Endometrium (tissue), 2 donors: ENCODE results near the gene DUS1L.

Experiments
- FAIRE-seq: peaks from 2 replicates; lab custom pipeline; 2012; peaks lifted over from hg19 to GRCh38; lab: Jason Lieb, UNC
- donor health status: control.
- donor health status: control.

Gene DUS1L

DNA sequence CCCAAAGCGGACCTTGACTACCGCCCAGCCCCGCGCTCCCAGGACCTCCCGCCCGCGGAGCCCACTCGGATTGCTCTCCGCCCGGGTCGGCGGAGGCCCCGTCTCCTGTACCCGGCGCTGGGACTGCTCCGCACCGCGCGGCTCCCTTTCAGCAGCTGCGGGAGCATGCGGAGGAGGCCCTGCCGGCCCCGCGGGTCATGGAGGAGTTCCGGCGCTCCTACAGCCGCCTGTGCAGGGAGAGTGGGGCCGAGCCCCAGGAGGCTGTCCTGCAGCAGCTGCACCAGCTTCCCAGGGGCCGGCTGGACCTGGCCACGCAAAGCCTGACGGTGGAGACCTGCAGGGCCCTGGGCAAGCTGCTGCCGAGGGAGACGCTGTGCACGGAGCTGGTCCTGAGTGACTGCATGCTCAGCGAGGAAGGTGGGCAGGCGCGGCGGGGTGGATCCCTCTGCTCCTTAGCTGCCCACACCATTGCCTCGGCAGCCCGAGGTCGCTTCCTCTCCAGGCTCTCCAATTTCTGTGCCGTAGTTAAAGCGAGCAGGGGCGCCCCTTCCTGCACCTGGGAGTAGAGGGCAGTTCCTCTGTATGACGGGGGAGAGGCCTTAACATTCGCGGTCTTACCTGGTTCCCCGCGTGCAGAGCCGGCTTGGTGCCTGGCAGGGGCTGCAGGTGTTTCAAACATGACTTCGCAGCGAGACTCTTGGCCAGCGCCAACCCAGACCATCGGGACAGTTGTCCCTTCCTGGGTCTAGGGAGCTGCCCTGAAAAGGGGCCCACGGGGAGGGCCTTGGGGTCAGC is 42.0 kb downstream of the DUS1L start:
- no peak for FAIRE-seq

DNA sequence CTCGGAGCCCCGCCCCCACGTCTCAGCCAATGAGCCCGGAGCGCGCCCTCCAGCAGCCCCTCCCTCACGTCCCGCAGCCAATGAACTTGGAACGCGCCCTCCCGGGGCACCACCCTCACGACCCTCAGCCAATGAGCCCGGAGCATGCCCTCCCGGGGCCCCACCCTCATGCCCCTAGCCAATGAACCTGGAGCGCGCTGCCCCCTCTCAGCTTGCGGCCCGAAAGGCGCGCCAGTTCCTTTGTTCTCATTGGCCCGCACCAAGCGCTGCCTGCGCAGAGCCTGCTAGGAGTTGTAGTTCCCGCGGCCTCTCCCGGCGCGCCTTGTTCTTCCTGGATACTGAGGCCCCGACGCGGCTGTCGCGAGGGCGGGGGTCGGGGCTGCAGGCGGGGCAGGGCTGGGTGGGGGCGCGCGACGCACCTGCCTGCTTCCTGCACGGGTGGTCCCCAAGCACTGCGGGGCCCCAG is 42.6 kb downstream of the DUS1L start, which contains the start of gene LRRC45:
Gene LRRC45, plus strand, starts transcription at position 325 of the 466 bp plus-strand sequence. CDS start 339 bp downstream, outside the sequence.
- peak; percentile 98 for FAIRE-seq

DNA sequence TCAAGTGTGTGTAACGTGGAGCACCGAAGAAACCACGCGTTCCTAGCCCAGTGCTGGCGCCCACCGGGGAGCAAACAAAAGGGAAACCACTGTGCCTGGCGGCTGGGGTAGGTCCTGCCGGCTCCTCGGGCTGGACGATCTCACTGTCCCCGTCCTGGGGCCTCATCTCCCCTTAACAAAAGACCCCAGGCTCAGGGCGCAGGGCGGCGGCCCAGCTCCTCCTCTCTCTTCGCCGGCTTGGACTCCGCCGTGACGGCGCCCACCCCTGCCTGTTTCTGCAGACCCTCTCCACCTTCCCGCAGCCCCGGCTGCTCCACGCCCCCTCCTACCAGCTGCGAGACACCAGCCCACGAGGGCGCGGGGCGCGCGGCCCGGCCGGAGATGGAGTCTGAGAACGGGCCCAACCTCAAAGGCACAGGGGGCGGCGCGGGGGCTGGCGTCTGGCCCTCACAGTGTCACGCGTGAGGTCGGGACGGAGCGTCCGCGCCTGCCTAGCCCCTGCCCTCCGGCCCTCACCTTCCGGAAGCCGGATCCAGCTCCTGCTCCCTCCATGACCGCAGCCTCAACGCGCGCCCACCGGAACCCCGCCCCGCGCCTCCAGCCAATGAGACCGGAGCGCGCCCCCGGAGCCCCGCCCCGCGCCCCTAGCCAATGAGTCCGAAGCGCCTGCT is 43.2 kb downstream of the DUS1L start, which contains the start of gene CENPX:
Gene CENPX, minus strand, starts transcription at position 569 of the 671 bp plus-strand sequence. Its CDS starts 17 bp downstream, at position 552.
- FAIRE-seq = no peak

DNA sequence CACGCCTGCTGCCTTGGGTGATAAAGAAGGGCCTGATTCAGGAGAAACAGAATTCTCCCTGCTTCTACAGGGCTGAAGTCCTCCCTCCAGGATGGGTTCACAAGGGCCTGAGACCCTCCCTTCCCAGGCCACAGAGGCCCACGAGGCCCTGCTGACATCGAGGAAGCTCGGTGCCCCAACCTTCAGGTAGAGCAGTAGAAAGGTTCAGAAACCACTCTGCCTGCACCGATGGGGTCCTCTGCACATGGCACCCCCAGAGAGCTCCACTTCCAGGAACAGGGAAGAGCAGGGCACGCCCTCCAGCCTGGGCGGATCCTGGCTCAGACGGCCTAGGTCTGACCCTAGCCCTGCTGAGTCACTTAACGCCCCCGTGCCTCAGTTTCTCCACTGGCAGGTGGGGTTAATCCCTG is 43.7 kb downstream of the DUS1L start:
- no peak for FAIRE-seq

DNA sequence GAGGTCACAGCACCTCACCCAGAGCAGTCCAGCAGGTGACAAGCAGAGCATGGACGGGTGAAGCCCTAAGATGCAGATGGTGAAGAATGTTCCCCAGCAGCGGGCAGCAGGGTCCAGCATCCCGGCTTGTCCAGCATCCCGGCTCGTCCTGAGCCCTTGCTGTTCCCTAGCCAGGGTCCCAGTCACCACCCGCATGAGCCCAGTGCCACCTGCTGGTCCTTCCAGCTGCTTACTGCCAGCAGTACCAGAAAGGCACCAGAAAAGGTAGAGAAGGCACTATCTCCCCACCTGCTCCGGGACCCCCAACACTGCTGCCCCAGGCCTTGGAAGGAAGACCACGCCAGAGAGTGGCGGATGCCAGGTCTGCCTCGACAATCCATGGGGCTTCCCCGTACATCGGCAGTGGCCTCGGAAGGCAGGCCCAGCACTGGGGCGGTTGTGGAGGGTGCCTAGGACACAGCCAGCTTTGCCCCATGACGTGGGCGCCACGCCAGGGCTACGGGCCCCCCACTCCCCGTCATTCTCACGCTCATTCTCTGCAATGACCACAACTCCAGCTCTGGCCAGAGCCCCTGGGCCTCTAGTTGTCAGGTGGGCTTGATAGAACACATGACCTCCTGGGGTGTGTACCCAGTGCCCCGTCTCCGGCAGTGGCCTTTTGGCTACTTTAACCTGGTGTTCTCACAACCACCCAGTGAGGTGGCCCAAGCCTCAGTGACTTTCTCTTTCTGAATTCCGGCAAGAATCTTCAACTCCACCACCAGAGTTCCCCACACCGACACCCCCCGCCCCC is 44.3 kb downstream of the DUS1L start:
- no peak for FAIRE-seq

DNA sequence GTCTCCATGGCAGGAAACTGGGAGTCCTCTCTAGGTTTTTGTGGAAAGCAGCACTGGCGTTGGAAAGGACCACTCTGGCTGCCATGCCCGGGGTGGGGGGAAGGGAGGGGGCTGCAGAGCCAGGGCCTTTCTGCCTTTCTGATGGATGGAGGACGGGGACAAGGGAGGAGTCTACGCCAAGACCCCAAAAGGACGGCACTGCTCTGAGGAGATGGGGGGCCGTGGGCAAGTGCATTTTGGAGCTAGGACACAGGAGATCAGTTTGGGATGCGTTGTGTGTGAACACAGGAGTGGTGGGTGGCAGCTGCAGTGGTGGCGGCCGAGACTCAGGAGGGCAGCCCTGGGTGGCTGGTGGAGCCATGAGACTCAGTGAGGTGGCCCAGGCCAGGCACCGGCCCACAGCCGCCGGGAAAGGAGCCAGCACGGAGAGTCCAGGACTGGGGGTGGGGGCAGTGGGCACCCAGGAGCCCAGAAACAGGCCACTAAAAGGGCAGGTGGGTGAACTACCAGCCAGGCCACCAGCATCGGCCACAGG is 45.0 kb downstream of the DUS1L start:
- no peak for FAIRE-seq

DNA sequence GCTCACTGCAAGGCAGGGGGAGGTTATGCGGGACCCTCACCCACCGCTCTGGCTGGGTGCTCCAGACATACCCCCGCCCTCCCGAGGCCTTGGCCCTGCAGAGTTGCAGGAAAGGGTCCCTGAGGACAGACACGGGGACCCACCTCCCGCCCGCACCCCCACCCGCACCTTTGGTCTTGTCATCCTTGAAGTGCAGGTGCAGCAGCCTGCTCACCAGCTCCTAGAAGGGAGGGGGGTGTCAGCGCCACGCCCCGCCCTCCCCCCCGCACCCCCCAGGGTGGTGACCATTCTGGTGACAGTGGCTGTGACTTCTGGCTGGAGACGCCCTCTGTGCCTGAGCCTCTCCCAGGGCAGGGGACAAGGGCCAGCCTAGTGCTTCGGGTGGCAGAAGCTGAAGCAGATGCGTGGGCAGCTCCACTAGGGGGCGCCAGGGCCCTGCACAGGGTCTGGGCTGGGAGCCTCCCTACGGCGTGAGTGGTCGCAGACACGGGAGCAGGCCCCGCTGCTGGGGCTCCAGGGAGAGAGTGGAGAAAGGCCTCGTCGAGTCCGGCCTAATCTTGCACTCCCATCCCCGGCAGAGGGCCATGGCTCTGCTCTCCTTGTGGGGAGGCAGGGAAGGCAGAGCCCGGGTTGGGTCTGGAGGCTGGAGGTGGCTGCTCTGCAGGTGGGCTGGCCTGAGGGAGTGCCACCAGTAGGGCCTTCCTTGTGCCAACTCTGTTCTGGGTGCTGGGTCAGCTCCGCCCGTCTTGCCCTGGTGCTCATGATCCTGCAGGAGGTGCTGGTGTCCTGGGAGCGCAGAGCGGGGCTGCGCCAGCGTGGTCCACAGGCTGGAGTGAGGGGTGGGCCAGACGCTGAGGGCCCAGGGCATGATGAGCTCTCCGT is 45.7 kb downstream of the DUS1L start:
- no peak for FAIRE-seq

DNA sequence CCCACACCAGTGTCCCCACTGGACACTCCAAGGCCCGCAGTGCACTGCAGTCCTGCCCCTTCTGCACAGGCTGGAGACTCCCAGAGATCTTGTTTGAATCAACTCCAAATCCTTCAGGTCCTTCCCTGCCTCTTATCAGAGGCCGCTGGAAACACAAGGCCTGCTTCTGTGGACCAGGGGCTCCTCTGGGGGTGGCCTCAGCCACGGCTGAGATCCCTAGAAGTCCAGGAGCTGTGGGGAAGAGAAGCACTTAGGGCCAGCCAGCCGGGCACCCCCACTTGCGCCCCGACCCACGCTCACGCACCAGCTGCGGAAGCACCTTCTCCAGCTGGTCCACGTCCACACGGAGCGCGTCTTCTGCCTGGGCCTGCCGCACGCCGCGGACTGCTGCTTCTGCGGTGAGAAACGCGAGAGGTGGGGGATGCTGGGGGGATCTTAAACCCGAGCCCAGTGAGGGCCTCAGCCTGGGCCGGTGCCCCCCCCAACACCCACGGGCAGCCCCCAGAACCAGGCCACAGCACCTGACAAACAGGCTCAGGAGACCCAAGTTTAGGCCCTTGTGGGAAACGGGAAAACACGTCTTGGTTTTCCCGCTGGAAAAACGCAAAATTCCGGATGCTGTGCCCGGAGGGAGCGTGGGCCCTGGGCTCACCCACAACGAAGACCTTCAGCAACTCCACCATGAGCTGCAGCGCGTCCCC is 46.5 kb downstream of the DUS1L start:
- FAIRE-seq = no peak

DNA sequence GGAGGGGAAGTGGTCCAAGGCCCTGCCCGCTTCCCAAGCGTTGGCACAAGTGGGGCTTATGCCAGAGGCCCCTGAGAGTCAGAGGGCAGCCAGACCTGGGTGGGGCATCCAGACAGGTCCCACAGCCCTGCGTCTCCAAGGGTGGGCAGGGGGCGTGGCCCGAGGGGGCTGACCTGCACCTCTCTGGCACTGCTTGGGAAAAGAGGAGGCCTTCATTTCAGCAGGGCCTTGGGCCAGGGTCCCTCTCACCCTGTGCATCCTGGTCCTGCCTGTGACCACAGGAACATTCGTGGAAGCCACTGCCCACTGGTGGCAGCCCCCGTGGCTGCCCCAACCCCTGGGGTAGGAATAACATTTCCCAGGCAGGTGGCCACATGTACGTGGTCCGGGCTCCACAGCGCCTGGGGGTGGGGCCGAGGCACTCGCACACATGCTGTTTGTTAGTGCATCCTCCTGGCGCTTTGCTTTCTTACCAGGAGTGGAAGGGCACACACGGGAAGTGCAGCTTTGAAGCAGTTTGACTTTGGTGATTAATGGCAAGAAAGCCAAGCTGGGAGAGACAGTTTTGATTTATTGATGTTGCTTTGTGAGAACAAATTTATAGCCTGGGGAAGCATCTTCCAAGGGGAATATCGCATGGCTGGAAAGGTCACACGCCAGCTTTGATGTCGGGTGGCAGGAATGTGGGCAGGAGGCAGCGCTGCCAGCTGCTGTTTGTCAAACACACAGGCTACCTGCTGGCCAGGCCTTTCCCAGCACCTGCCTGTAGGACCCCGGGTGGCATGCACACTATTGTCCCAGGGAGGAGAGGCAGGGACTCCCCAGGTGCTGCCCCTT is 47.2 kb downstream of the DUS1L start:
- FAIRE-seq = no peak

DNA sequence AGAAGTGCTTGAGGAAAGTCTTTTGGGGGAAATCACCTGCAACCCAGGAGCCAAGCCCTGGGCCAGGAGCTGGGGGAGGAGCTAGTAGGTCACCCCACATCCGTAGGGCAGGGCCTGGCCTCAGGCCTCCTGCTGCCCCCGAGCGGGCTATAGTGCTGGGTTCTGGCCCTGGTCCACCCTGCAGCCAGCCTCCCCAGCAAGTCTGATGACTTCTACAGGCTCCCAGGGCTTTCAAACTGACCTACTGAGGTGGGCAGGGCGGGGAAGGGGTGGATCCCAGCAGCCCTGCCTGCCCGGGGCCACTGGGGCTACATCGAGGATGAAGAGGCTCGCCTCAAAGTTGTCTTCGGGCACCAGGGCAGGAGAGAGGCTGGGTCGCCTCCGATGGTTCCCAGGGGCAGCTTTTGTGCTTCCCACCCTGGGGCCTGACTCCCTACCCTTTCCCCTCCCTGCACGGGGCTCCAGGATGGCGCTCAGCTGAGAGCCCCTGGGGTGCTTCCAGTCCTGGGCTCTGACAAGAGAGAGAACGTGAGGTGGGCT is 47.9 kb downstream of the DUS1L start:
- FAIRE-seq = no peak

DNA sequence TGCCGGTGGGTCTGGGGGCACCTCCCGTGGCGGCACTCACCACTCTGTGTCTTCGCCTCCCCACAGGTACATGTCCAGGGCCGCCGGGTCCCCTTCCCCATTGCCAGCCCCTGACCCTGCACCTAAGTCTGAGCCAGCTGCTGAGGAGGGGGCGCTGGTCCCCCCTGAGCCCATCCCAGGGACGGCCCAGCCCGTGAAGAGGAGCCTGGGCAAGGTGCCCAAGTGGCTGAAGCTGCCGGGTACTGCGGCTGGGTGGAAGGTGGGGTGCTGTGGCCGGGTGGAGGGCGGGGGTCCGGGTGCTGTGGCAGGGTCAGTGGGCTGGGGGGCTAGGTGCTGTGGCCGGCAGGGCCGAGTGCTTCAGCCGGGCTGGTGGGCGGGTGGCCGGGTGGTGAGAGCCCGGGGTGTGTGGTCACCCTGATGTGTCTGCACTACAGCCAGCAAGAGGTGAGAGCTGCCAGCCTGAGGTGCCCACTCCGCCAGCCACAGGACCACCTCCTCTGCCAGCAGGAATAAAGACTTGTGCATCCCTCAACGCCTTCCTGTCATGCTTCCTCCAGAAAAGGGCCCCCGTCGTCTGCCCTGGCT is 48.6 kb downstream of the DUS1L start:
- no peak for FAIRE-seq

DNA sequence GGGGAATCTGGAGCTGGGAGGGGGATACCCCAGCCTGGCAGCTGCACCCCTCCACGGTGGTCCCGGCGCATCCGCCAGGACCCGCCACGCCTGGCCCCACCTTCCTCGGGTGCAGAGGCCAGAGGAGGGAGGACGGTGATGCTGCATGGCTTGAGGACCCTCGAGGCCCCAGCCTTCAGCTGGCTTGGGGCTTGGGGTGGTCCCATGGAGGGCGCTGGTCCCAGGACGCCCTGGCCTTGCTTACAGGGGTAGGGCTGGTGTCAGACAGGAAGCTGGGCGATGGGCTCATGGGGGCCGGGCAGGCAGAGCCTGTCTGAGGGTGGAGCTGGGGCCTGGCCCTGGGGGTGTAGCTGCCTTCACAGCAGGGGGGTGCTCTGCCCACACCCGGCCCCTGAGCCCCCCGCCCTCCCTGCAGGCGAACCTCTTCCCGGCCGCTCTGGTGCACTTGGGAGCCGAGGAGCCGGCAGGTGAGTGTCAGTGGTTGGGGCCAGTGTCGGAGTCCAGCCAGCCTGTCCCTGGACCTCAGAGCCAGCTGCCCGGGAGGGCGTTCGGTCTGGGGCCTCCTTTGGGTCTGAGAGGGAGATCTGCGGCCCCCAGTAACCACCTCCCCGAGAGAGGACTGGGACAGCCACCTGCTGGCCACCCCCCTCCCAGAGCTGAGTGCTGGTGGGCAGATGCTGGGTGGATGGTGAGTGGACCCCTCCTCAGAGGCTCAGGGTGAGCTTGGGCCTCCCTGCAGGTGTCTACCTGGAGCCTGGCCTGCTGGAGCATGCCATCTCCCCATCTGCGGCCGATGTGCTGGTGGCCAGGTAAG is 49.3 kb downstream of the DUS1L start:
- FAIRE-seq = no peak

DNA sequence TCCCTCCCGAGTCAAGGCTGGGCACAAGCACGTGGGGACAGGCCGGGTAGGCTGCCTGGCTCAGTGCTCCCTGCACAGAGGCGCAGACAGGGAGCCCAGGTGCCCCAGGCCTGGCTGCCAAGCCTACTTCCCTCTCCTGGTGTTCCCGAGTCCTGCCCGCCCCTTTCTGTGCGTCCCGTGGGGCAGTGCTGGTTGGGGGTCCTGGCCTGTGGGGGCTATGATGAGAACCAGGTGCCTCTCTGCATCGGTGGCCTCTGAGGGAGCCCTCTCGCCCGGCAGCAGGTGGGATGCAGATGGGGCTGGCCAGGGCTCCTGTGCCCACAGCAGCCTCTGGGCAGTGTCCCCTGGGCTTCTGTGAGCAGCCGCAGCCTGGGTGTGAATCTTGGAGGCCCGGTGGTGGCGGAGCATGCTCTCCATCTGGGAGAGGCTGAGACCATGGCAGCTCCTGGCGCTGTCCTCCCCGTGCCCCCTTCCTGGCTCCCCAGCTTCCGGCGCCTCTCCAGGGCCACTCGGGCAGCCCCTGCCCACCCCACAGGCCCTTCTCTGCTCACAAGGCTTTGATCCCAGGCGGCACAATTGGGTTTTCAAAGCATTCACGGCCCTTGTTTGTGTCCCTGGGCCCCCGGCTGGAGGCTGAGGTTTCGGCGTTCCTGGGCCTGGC is 50.2 kb downstream of the DUS1L start:
- no peak for FAIRE-seq

DNA sequence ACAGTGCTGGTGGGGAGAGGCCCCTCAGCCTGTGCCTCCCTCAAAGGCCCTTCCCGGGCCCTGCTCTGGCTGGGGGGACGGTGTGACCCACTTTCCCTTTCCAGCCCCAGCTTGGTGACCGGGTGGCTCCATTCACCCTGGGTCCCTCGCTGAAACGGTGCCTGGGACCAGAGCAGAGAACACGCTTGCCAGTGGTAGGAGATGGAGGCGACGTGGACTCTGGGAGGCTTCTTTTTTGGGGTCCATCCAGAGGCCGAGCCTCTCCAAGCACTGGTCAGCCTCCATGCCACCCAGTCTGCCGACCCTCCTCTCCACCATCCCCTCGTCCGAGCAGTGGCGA is 50.7 kb downstream of the DUS1L start:
- FAIRE-seq = no peak

DNA sequence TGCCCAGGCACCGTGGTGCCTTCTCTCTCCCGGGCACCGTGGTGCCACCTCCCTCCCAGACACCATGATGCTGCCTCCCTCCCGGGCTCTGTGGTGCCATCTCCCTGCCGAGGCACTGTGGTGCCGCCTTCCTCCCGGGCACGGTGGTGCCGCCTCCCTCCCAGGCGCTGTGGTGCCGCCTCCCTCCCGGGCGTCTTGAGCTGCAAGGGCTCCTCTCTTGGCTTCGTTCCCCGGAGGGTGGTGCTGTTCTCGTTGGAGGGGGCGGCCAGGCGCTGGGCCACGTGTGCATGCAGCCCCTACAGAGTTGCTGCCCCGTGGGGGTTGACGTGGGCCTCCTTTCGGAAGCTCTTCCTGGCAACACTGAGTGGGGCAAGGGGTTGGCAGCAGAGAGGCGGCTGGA is 51.2 kb downstream of the DUS1L start:
- no peak for FAIRE-seq

DNA sequence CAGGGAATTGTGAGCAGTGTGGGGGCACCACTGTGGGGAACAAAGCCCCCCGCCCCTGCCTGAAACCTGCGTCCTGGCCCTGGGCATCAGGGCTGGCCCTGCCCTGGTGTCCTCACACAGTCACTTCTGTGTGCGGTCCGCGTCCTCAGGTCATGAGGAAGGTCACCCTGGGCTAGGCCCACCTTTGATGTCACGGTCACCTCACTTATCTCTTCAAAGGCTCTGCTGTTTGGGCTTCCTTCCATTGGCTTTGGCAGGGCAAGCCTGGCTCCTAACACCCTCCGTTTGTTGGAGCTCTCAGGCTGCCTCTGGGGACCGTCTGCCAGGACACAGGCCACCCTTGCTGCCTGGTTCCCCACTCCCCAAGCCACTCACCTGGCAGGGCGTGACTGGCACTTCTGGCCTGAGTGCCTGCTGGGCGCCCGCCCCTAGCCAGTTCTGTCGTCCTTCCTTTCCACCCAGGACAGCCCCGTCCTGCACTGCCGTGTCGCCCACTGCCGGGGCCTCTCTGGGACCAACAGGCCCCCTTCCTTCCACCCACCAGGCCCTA is 51.8 kb downstream of the DUS1L start:
- FAIRE-seq = no peak

DNA sequence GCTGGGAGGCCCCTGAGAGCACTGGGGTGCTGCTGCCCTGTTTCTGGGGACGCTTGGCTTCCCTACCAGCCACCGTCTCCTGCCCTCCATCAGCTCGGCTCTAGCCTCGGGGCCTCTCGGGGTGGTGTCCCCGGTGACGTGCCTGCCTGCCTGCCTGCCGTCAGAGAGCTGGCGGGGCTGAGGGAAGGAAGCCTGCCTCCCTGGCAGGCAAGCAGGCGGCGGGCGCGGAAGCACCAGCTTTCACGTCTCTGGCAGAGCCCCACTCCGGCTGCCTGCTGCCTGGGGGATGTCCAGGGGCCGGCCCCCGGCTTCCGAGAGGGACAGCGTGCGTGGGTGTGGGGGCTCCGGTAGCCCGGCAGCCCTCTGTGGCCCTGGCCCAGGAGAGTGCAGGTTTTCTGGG is 52.3 kb downstream of the DUS1L start:
- FAIRE-seq = no peak
